Activated T-cell treated with anti-CD3 and anti-CD28 coated beads, Interleukin-2, amount 50 U/mL, for 48 hours (primary cell): ENCODE data around the gene AMBP.
"Not testable (repeated sequence)": the region's sequence is repeated elsewhere in the genome, so short reads cannot be mapped to it uniquely, and the experiment has no call there.

Source experiments
- DNase-seq, 2 experiments: peaks; one replicate each; pipeline ENCODE4 v3.0.0-alpha.2; 2020

The AMBP gene

GRCh38 chr9:114091711-114092110 lies 13.6 kb upstream of the AMBP start:
- peak in 1 of 2 experiments; percentile 3 for DNase-seq

GRCh38 chr9:114090798-114091197 lies 12.7 kb upstream of the AMBP start:
- DNase-seq, result no peak

GRCh38 chr9:114089206-114089840 lies 11.2 kb upstream of the AMBP start:
- DNase-seq, result peak in 1 of 2 experiments; percentile 8

DNA sequence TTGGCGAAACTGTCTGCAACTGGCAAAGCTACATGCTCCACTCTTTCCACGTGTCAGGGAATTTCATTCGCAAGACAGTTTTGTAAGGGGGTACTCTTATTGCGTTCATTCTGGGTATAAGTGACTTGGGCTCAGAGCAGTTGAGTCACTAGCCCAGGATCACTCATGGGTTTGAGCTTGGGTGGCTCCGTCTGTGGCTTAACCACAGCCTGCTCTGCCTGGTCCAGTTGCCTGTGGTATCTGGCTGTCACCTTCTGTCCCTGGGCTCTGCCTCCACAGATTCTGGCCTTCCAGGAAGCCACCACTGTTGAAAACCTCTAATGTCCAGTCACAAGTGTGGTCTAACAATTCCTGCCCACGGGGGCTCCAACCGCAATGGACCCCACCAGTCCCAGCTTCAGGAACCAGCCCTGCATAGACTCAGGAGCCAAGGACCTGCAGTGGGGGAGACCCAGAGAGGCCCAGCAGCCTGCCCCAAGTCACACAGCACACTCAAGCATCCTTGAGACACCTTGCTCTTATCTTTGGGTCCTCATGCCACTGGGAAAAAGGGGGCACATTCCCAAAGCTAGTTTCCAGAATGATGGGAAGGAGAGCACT lies 10.6 kb upstream of the AMBP start:
- DNase-seq, result no peak

DNA sequence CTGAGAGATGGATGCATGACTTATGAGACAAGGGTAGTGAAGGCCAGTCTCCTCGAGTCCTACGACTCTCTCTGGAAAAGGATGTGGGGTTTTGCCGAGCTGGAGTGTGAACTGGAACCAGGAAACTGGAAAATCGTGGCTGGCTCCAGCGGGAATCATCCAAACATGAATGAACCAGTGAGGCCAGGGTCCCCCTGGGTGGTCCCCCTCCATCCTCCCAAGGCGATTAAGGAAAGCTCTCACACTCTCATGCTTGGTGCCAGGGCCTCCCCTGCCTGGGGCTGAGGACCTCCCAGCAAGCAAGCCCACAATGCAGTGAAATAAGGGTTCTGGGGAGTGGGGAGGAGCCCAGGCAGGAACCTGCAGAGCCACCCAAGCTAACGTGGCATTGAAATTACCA lies 9.6 kb upstream of the AMBP start:
- no peak for DNase-seq

DNA sequence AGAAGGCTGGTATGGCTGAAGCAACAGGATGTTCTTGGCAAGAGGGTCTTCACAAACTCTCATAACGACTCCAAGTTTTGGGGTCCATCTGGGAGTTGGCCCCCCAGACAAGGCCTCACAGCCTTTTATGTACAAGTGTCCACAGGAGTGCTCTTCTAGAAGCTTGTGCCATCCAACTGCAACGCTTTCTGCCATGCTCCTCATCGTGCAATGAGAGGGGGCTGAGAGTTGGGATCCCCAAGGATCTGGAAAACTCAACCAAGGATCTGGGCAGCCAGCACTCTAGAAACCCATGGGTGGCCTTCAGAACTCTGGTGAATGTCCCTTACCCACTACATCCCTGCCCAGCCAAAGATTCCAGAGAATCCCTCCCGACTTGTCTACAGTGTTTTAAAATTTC lies 8.5 kb upstream of the AMBP start:
- peak in 1 of 2 experiments; percentile 6 for DNase-seq

- DNase-seq, result peak in 1 of 2 experiments; percentile 5
Measured at GRCh38 chr9:114086009-114086408, 7.9 kb upstream of the AMBP start.

DNA sequence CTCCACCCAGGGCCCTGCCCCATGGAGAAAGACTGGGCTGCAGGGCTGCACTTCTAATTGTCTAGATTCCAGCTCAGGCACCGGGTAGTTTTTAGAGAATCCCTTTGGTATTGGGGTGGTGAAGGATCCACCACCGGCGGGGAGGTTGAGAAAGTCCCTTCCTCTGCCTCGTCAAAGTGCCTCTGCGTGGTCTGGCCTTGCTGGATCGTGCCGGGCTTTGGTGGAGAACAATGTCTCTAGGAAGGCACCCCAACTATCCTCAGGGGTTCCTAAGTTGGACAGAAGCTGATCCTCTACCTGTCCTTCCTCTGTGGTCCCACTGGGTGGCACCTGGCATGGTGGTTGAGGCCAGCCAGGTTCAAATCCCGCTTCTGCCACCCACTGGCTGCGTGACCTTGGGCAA lies 7.3 kb upstream of the AMBP start:
- DNase-seq, result peak in 1 of 2 experiments; percentile 6

GRCh38 chr9:114084282-114085073 lies 6.4 kb upstream of the AMBP start:
- DNase-seq, result peak in 1 of 2 experiments; percentile 6

DNA sequence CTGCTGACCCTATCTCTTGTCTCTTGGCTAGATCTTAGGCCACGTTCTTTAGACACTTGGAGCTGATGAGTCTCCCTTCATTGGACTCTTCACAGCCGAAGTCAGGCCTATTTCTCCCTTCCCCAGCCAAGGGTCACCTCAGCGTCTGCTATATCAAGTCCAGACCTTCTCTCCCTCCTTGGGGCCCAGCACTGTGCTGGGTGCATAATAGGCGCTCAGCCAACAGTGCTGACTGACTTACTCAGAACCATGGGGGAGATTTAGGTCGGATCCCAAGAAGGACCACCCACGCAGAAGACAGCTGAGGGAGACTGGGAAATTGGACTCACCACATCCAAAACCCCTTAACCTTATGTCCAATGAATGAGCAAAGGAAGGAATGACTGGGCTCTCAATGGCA lies 5.6 kb upstream of the AMBP start:
- peak in 1 of 2 experiments; percentile 12 for DNase-seq

GRCh38 chr9:114082763-114083412 lies 4.8 kb upstream of the AMBP start:
- DNase-seq, result not testable (repeated sequence)

DNA sequence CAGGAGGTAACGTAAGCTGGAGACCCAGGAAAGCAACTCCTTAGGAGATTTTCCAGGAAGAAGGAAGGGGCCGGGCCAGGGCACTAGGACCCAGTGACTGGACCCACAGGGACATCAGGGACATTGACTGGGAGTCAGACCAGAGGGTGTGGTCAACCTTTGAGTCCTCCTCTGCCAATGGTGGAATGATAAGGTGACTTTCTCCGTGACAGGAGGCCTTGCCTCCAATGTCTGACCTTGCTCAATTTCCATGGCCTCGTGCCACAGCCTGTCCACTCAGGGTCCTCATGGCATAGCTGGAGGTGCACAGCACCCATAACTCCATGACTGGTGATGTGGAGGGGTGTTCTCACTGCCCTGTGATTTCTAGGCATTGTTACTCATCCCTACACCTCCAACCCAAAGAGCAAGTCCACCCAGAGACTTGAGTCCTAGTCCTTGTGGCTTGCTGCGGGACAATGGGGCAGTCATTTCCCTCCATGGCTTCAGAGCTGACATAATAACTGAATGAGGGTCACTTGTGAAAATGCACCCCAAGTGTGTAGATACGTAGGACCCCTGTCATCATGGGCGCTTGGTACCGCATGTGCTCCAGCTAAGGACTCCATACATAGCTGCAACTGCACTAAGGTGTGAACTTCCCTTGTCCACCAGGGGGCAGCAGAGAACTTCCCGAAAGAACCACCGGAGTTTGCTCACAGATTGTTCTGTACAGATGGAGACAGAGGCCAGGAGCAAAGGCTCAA lies 4.1 kb upstream of the AMBP start:
- peak; percentile 86 to 89 for DNase-seq

GRCh38 chr9:114081441-114082016 lies 3.4 kb upstream of the AMBP start:
- peak in 1 of 2 experiments; percentile 4 for DNase-seq

- no peak for DNase-seq
Measured at GRCh38 chr9:114080773-114081440, 2.8 kb upstream of the AMBP start.

DNA sequence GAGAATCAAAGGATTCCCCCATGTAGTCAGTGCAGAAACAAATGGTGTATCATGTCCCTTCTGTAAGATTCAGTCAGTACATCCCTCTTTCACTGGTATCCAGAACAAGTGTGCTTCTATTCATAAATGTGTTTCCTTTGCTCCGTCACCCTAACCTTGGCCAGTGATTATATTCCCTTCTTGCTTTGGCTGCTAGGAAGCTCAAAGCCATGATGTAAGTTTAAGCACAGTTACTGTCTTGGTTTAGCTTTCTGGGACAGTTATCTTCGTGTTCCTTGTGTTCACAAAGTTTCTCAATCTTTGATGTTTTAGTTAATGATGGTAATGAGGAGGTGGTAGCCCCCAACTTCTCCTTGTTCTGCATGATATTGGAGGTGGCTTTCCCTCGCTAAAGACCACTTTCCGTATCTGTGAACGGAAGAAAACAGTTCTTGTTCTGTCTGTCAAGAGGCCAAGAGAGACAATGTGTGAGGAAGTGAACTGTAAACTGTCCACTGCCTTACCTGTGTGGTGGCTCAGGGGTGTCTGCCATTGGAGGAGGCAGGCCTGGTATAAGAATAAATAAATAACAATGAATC lies 2.2 kb upstream of the AMBP start:
- no peak for DNase-seq

- DNase-seq, result no peak
Measured at GRCh38 chr9:114078781-114079156, 669 bp upstream of the AMBP start.

DNA sequence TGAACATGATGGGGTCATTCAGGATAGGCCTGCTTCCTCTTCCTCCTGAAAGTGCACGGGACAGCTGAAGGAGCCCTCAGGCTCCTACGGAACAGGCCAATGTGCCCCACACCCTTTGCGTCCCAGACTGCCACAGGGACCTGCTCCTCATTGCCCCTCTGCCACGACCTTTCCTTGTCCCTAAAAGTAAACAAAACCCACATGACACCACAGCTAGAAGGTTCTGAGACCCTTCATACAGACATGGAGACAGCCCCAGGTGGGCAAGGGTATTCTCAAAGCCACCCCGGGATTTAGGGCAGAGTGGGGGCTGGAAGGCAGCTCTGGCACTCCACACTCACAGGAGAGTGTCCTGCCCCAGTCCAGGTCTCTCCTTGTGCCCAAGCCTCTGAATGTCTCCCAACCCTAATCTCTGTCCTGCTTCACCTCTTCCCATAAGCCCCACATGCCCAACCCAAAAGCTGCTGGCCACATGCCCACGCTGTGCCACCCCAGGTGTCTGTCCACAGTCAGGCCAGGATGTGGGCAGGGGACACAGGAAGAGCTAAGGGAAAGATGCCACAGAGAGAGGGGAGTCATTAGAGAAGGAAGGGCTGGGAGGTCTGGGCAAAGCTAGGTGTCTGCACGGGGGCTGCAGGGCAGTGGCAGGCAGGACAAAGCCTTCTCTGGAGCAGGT lies 800 bp downstream of the AMBP start:
- DNase-seq, result no peak

GRCh38 chr9:114076237-114077161 lies 1.6 kb downstream of the AMBP start:
- DNase-seq, result no peak

DNA sequence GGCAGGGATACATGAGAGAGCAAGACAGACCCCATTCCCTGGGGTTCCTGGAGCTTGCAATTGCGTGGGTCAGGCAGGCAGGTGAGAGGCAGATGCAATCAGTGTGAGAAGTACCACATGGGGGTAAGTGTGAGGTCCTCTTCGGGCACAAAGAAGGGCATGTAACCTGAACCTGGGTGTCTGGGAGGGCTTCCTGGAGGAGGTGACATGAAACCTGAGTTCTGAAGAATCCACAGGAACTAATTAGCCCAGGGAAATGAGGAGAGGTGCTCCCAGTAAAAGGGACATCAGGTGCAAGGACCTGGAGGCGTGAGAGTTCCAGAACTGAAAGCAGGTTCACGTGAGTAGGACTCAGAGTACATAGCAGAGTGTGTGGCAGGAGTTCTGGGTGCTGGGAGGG lies 2.5 kb downstream of the AMBP start:
- DNase-seq, result no peak
